B cell (primary cell): ENCODE data around the gene RGL1.

ENCODE experiments used
- EZH2 ChIP-seq: IDR thresholded peaks from 2 replicates; pipeline ENCODE4 v1.6.1; 2012; ENCODE audit warnings: borderline replicate concordance, low read depth, mild to moderate bottlenecking, moderate library complexity, low read length; ENCODE audit not compliant: insufficient read depth, poor library complexity, severe bottlenecking
- TF ChIP-seq, protein P1 (sequence below): fragments of 200-600 bp; IDR thresholded peaks from one replicate; pipeline ENCODE4 v1.8.0; 2022; ENCODE audit warnings: antibody characterized with exemption, mild to moderate bottlenecking

GRCh38 chr1:183871601-183872000, 66.7 kb downstream of the RGL1 start:
- TF ChIP-seq, protein P1, sequence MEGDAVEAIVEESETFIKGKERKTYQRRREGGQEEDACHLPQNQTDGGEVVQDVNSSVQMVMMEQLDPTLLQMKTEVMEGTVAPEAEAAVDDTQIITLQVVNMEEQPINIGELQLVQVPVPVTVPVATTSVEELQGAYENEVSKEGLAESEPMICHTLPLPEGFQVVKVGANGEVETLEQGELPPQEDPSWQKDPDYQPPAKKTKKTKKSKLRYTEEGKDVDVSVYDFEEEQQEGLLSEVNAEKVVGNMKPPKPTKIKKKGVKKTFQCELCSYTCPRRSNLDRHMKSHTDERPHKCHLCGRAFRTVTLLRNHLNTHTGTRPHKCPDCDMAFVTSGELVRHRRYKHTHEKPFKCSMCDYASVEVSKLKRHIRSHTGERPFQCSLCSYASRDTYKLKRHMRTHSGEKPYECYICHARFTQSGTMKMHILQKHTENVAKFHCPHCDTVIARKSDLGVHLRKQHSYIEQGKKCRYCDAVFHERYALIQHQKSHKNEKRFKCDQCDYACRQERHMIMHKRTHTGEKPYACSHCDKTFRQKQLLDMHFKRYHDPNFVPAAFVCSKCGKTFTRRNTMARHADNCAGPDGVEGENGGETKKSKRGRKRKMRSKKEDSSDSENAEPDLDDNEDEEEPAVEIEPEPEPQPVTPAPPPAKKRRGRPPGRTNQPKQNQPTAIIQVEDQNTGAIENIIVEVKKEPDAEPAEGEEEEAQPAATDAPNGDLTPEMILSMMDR = no peak
- no peak for TF ChIP-seq EZH2
